MCF 10A (cell line): ENCODE data around the gene SLC12A3. TPM values are rescaled to one million over a fixed set of nuclear protein-coding genes. Genes with fewer than 3 reads are reported as not detected.
A peak's percentile ranks its signal among the peaks of the same experiment; 100 is the strongest.

ENCODE experiments used
- BruUV-seq: library from RNA; stranded (reverse); fragments of 400-500 nt; replicated peaks from 2 replicates; lab custom pipeline; 2021; lab: Mats Ljungman, UMichigan
- CTCF ChIA-PET: fragments of 300-600 bp; sonication (Branson Sonifier 250); formaldehyde crosslinking; extraction: SDS; loops from one replicate; lab custom pipeline; 2021; ENCODE audit warnings: antibody characterized with exemption, inconsistent platforms; lab: Yijun Ruan, JAX
- POLR2A ChIA-PET: fragments of 300-600, 350-650 bp; sonication (Branson Sonifier 250); formaldehyde crosslinking; extraction: SDS; loops from one replicate; lab custom pipeline; 2020; ENCODE audit warnings: antibody characterized with exemption, inconsistent platforms; lab: Yijun Ruan, JAX
- DNase-seq: peaks from one replicate; pipeline ENCODE4 v3.0.0-alpha.2; 2018; ENCODE audit not compliant: unreplicated experiment
- H3K27ac Mint-ChIP-seq: one replicate; pipeline ENCODE4 v1.8.0; 2022; ENCODE audit warnings: mild to moderate bottlenecking, low read depth, mixed read lengths; ENCODE audit not compliant: unreplicated experiment
- H3K27me3 Mint-ChIP-seq: one replicate; pipeline ENCODE4 v1.8.0; 2022; ENCODE audit warnings: mixed read lengths; ENCODE audit not compliant: insufficient read depth, unreplicated experiment
- H3K36me3 Mint-ChIP-seq: one replicate; pipeline ENCODE4 v1.8.0; 2022; ENCODE audit warnings: mild to moderate bottlenecking, moderate library complexity, mixed read lengths; ENCODE audit not compliant: insufficient read depth, unreplicated experiment
- H3K4me1 Mint-ChIP-seq: one replicate; pipeline ENCODE4 v1.8.0; 2022; ENCODE audit warnings: mixed read lengths; ENCODE audit not compliant: insufficient read depth, unreplicated experiment
- H3K4me3 Mint-ChIP-seq: one replicate; pipeline ENCODE4 v1.8.0; 2022; ENCODE audit warnings: mild to moderate bottlenecking, moderate library complexity, mixed read lengths; ENCODE audit not compliant: unreplicated experiment
- H3K9me3 Mint-ChIP-seq: one replicate; pipeline ENCODE4 v1.8.0; 2022; ENCODE audit warnings: mixed read lengths; ENCODE audit not compliant: unreplicated experiment
- CTCF ChIP-seq: fragments of 200-600 bp; IDR thresholded peaks from one replicate; pipeline ENCODE4 v1.8.0; 2022; ENCODE audit warnings: antibody characterized with exemption, mild to moderate bottlenecking; ENCODE audit not compliant: unreplicated experiment
- intact Hi-C: fragments of 100-400 bp; cut with micrococcal nuclease; formaldehyde crosslinking; loops from 2 replicates; pipeline ENCODE4 v1.14.1; 2022
- microRNA-seq: library from miRNA; unstranded; fragments of <30 nt; microRNA quantifications from one replicate; pipeline ENCODE4 v1.2.0, GENCODE V29; 2022
- total RNA-seq: library from RNA; stranded (reverse); gene quantifications from 2 replicates; pipeline ENCODE4 v1.2.3, GENCODE V29; 2022

SLC12A3 gene
- total RNA-seq, 1 experiment from 2014 or later = not detected

GRCh38 chr16:56964243-56965148 is 99.5 kb downstream of the SLC12A3 start:
- peaks cover 5% of the 10 kb centered on the region for H3K4me1 Mint-ChIP-seq
- CTCF ChIA-PET = interaction anchor here (0.7 to 1.5 kb wide), 5 partner anchors 13 to 686 kb away, joined by 3 to 4 read pairs (median 3); no protein-coding TSS in a partner anchor
- POLR2A ChIA-PET = interaction anchor here (0.9 kb wide), 1 partner anchor 33 kb away, joined by 4 read pairs; no protein-coding TSS in a partner anchor

More at GRCh38 chr16:56964243-56965148, 99.5 kb downstream of the SLC12A3 start:
- peak; percentile 45 for TF ChIP-seq CTCF
- Mint-ChIP-seq H3K27ac (no peak overlapping the region), H3K4me3 (no peak overlapping the region), H3K9me3 (no peaks in the 10 kb centered on the region), H3K27me3 (no peaks in the 10 kb centered on the region), H3K36me3 (no peaks in the 10 kb centered on the region)
- intact Hi-C loops = no loop called here
- no TSS peak for BruUV-seq
- DNase-seq = peak; percentile 59

Small RNA genes lying within 50 kb of the gene (microRNA-seq; reads per million reads assigned to microRNA genes)
- gene MIR138-2 = 31.1 reads per million, percentile 64 among the genes with 10 or more reads in this experiment
- gene MIR6863 = not detected

Other genes with a start within 250 kb of the SLC12A3 start
- gene MT1E, start 239.4 kb upstream of the SLC12A3 start, total RNA-seq = 518 and 934 TPM in 2 replicates
- gene MT1M, start 232.5 kb upstream of the SLC12A3 start, total RNA-seq = not detected in 2 replicates
- gene MT1A, start 226.5 kb upstream of the SLC12A3 start, total RNA-seq = not detected in 2 replicates
- gene MT1B, start 213.3 kb upstream of the SLC12A3 start, total RNA-seq = not detected in 2 replicates
- gene MT1F, start 207.2 kb upstream of the SLC12A3 start, total RNA-seq = 1.7 and 2.4 TPM in 2 replicates
- not detected in 2 replicates for gene MT1G, start 197.1 kb upstream of the SLC12A3 start, total RNA-seq
- not detected in 2 replicates for gene MT1H, start 195.4 kb upstream of the SLC12A3 start, total RNA-seq
- gene MT1X, start 182.7 kb upstream of the SLC12A3 start, total RNA-seq = 79.3 and 108 TPM in 2 replicates
- gene NUP93, start 135.1 kb upstream of the SLC12A3 start, total RNA-seq = 53.9 and 60.2 TPM in 2 replicates
- 201 and 242 TPM in 2 replicates for gene HERPUD1, start 66.9 kb downstream of the SLC12A3 start, total RNA-seq
- not detected in 2 replicates for gene CETP, start 96.7 kb downstream of the SLC12A3 start, total RNA-seq
- 8.0 and 14.5 TPM in 2 replicates for gene NLRC5, start 124.3 kb downstream of the SLC12A3 start, total RNA-seq
- gene CPNE2, start 227.4 kb downstream of the SLC12A3 start, total RNA-seq = 6.7 and 9.6 TPM in 2 replicates